Purkinje cell (primary cell): ENCODE results near the gene MSTO1. TPM values are rescaled to one million over a fixed set of nuclear protein-coding genes. Genes with fewer than 3 reads are reported as not detected.

Experiments
- polyA plus RNA-seq: library from polyadenylated mRNA; unstranded; fragments of >200 nt; fragmentation: Nextera tagmentation; gene quantifications from 2 replicates; pipeline ENCODE4 v1.2.1, GENCODE V29; 2014

MSTO1 gene
- 7.9 and 17.3 TPM in 2 replicates for polyA plus RNA-seq

DNA sequence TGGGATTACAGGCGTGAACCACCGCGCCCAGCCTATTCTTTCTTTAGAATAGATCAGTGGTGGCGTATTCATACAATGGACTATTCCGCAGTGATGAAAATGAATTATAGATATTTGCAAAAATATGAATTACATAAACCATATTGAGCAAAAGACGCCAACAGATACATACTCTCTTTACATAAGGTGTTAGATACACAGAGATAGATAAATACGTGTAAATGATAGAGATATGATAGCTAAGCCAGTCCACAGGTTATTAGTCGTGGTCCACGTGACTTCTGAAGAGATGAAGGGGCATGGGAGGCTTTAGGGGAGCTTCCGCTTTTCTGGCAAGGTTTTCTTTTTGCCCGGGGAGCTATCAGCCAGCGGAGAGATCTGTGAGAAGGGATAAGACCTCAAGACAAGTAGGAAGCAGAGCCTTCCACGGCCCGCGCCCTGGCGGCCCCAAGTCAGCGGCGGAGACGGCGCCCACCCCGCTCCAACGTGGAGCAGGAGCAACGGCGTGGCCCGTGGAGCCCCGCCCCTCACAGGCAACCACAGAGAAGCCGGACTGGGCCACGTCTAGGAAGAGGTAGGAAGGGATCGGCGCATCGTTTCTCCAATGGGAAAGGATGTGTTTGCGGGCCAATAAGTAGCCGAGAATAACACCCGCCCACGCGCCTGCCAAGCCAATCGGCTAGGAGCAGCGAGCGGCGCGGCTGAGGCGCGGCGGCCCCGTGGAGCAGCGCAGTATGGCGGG is at the start of gene MSTO1:
Gene MSTO1, plus strand, starts transcription at position 704 of the 742 bp plus-strand sequence. Its CDS starts 31 bp downstream, at position 735.

DNA sequence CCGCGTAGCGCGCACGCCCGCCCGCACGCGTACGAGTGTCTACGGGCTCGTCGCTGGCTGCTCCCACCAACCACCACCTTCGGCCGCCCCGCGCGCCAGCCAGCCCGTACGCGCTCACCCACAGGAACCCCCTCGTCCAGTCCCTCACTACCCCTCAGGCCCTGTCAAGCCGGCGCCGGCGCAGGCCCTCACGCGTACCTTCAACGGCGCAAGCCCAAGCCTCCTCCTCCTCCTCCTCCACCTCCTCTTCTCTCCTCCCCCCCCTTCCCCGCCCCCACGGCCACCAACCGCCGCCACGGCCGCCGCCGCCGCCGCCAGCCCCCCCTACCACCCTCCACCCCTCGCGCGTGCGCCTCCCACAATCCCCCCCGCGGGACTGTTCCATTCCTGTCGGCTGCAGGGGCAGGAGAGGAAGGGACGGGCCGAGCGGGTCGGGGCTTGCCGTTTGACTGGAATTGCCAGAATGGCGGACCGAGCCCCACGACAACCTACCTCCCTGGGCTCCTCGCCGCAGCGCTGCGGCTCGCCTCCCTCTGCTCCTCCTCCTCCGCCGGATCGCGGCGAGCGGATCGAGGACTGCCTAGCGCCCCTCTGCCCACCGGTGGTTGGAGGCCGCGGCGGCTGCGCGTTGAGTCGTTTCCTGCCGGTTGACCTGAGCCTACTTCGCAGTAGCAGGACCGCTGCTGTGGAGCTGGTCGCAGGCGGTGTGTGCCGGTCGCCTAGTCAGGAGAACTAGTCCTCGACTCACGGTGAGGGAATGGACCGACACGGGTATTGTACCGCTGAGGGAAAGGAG is 47.2 kb upstream of the MSTO1 start, which contains the start of gene ASH1L:
Gene ASH1L, minus strand, starts transcription at position 223 of the 796 bp plus-strand sequence. CDS start 41,284 bp downstream, outside the sequence.

Other genes starting within 250 kb of the MSTO1 start
- gene ASH1L, start 47.4 kb upstream of the MSTO1 start, polyA plus RNA-seq, result 12.3 and 16.3 TPM in 2 replicates
- 16.3 and 25.6 TPM in 2 replicates for gene YY1AP1, start 78.6 kb downstream of the MSTO1 start, polyA plus RNA-seq
- gene DAP3, start 78.9 kb downstream of the MSTO1 start, polyA plus RNA-seq, result 97.6 and 139 TPM in 2 replicates
- gene GON4L, start 247.0 kb downstream of the MSTO1 start, polyA plus RNA-seq, result 36.7 and 62.5 TPM in 2 replicates
- gene SYT11, start 249.3 kb downstream of the MSTO1 start, polyA plus RNA-seq, result 166 and 187 TPM in 2 replicates